ENCODE results near the gene ST8SIA2.

Gene ST8SIA2

DNA sequence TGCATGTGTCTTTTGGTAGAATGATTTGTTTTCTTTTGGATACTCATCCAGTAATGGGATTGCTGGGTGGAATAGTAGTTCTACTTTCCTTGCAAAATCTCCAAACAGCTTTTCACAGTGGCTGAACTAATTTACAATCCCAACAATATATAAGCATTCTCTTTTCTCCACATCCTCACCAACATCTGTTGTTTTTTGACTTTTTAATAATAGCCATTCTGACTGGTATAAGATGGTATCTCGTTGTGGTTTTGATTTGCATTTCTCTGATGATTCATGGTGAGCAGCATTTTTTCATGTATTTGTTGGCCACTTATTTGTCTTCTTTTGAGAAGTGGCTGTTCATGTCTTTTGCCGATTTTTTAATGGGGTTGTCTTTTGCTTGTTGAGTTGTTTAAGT, 55.8 kb downstream of the ST8SIA2 start:
- Histone ChIP-seq H3K4me1 (ENCODE audit: control insufficient read depth, insufficient read depth, low read length) (no peaks in the 10 kb centered on the region), H3K4me3 (ENCODE audit: low read depth, low read length) (no peak overlapping the region), H3K36me3 (ENCODE audit: control insufficient read depth in 2 of 2, insufficient read depth in 1 of 2, low read length in 2 of 2) (no peaks in the 10 kb centered on the region), H3K9me3 (ENCODE audit: control insufficient read depth, insufficient read depth, low read depth, low read length) (no peaks in the 10 kb centered on the region), H3K27ac (ENCODE audit: extremely low read depth, low read depth, low read length) (no peak overlapping the region)
- ChIA-PET CTCF (no interaction called here), POLR2A (no interaction called here)
- no peak for TF ChIP-seq ZNF548 (tag by site-specific recombination; IDR thresholded peaks at IDR 0.05)
- TF ChIP-seq, protein P1, sequence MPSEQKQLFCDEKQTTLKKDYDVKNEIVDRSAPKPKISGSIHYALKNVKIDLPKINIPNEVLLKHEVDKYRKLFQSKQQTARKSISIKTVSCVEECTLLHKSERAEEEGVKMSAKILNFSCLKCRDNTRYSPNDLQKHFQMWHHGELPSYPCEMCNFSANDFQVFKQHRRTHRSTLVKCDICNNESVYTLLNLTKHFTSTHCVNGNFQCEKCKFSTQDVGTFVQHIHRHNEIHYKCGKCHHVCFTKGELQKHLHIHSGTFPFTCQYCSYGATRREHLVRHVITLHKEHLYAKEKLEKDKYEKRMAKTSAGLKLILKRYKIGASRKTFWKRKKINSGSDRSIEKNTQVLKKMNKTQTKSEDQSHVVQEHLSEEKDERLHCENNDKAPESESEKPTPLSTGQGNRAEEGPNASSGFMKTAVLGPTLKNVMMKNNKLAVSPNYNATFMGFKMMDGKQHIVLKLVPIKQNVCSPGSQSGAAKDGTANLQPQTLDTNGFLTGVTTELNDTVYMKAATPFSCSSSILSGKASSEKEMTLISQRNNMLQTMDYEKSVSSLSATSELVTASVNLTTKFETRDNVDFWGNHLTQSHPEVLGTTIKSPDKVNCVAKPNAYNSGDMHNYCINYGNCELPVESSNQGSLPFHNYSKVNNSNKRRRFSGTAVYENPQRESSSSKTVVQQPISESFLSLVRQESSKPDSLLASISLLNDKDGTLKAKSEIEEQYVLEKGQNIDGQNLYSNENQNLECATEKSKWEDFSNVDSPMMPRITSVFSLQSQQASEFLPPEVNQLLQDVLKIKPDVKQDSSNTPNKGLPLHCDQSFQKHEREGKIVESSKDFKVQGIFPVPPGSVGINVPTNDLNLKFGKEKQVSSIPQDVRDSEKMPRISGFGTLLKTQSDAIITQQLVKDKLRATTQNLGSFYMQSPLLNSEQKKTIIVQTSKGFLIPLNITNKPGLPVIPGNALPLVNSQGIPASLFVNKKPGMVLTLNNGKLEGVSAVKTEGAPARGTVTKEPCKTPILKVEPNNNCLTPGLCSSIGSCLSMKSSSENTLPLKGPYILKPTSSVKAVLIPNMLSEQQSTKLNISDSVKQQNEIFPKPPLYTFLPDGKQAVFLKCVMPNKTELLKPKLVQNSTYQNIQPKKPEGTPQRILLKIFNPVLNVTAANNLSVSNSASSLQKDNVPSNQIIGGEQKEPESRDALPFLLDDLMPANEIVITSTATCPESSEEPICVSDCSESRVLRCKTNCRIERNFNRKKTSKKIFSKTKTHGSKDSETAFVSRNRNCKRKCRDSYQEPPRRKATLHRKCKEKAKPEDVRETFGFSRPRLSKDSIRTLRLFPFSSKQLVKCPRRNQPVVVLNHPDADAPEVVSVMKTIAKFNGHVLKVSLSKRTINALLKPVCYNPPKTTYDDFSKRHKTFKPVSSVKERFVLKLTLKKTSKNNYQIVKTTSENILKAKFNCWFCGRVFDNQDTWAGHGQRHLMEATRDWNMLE (tag by site-specific recombination; conservative IDR thresholded peaks at IDR 0.05; ENCODE audit: low read depth) = no peak
- no peak for TF ChIP-seq ZNF354C (tag by site-specific recombination; IDR thresholded peaks at IDR 0.05; ENCODE audit: borderline replicate concordance, low read depth)
- TF ChIP-seq, protein P2, sequence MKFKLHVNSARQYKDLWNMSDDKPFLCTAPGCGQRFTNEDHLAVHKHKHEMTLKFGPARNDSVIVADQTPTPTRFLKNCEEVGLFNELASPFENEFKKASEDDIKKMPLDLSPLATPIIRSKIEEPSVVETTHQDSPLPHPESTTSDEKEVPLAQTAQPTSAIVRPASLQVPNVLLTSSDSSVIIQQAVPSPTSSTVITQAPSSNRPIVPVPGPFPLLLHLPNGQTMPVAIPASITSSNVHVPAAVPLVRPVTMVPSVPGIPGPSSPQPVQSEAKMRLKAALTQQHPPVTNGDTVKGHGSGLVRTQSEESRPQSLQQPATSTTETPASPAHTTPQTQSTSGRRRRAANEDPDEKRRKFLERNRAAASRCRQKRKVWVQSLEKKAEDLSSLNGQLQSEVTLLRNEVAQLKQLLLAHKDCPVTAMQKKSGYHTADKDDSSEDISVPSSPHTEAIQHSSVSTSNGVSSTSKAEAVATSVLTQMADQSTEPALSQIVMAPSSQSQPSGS (tag by site-specific recombination; IDR thresholded peaks at IDR 0.05; ENCODE audit: low read depth) = no peak
- TF ChIP-seq, protein P3, sequence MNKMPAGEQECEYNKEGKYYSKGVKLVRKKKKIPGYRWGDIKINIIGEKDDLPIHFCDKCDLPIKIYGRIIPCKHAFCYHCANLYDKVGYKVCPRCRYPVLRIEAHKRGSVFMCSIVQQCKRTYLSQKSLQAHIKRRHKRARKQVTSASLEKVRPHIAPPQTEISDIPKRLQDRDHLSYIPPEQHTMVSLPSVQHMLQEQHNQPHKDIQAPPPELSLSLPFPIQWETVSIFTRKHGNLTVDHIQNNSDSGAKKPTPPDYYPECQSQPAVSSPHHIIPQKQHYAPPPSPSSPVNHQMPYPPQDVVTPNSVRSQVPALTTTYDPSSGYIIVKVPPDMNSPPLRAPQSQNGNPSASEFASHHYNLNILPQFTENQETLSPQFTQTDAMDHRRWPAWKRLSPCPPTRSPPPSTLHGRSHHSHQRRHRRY (tag by site-specific recombination; IDR thresholded peaks at IDR 0.05) = no peak

DNA sequence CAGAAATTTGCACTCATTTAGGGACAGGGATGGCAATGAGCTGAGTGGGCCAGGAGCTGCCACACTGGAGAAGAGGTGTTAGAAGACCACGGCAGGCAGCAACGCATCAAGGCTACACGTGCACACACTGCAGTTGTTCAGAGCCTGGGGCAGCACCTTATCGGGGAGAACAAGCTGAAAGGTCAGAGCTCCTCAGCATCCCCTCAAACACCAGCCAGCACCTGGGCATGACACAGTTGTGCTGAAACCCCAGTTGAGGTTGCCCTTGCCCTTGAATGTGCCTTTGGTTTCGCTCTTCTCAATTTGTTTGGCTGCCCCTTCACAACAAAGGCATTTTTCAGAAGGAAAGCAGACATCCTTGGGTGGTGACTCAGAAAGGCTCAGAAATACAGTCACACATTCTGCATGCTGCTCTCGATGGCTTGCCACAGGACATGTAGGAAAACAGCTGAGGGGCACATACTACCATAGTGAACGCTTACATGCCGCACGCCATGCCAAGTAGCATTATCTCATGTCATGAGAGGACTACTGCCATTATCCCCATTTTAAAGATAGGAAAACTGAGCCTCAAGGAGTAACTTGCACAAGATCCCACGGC, 57.6 kb downstream of the ST8SIA2 start:
- TF ChIP-seq ZNF221 (tag by site-specific recombination; IDR thresholded peaks at IDR 0.05; ENCODE audit: borderline replicate concordance) (no peak), ZEB2 (tag by site-specific recombination; IDR thresholded peaks at IDR 0.05) (no peak), ZNF48 (tag by site-specific recombination; IDR thresholded peaks at IDR 0.05) (no peak), ZNF610 (tag by site-specific recombination; IDR thresholded peaks at IDR 0.05; ENCODE audit: borderline replicate concordance) (no peak), ZBTB17 (tag by site-specific recombination; IDR thresholded peaks at IDR 0.05) (no peak), ZNF404 (tag by site-specific recombination; IDR thresholded peaks at IDR 0.05) (no peak), MZF1 (tag by site-specific recombination; IDR thresholded peaks at IDR 0.05; ENCODE audit: borderline replicate concordance) (no peak), FEZF1 (tag by site-specific recombination; IDR thresholded peaks at IDR 0.05) (no peak), ZNF138 (tag by site-specific recombination; IDR thresholded peaks at IDR 0.05; ENCODE audit: borderline replicate concordance) (no peak), OVOL3 (tag by site-specific recombination; IDR thresholded peaks at IDR 0.05) (no peak), ZNF624 (tag by site-specific recombination; IDR thresholded peaks at IDR 0.05) (no peak)
- TF ChIP-seq, protein P4, sequence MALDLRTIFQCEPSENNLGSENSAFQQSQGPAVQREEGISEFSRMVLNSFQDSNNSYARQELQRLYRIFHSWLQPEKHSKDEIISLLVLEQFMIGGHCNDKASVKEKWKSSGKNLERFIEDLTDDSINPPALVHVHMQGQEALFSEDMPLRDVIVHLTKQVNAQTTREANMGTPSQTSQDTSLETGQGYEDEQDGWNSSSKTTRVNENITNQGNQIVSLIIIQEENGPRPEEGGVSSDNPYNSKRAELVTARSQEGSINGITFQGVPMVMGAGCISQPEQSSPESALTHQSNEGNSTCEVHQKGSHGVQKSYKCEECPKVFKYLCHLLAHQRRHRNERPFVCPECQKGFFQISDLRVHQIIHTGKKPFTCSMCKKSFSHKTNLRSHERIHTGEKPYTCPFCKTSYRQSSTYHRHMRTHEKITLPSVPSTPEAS (tag by site-specific recombination; IDR thresholded peaks at IDR 0.05) = no peak
- TF ChIP-seq, protein P5, sequence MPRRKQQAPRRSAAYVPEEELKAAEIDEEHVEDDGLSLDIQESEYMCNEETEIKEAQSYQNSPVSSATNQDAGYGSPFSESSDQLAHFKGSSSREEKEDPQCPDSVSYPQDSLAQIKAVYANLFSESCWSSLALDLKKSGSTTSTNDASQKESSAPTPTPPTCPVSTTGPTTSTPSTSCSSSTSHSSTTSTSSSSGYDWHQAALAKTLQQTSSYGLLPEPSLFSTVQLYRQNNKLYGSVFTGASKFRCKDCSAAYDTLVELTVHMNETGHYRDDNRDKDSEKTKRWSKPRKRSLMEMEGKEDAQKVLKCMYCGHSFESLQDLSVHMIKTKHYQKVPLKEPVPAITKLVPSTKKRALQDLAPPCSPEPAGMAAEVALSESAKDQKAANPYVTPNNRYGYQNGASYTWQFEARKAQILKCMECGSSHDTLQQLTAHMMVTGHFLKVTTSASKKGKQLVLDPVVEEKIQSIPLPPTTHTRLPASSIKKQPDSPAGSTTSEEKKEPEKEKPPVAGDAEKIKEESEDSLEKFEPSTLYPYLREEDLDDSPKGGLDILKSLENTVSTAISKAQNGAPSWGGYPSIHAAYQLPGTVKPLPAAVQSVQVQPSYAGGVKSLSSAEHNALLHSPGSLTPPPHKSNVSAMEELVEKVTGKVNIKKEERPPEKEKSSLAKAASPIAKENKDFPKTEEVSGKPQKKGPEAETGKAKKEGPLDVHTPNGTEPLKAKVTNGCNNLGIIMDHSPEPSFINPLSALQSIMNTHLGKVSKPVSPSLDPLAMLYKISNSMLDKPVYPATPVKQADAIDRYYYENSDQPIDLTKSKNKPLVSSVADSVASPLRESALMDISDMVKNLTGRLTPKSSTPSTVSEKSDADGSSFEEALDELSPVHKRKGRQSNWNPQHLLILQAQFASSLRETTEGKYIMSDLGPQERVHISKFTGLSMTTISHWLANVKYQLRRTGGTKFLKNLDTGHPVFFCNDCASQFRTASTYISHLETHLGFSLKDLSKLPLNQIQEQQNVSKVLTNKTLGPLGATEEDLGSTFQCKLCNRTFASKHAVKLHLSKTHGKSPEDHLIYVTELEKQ (tag by site-specific recombination; IDR thresholded peaks at IDR 0.05; ENCODE audit: borderline replicate concordance) = no peak

More for the DNA sequence above, 57.6 kb downstream of the ST8SIA2 start:
- Histone ChIP-seq H3K36me3 (ENCODE audit: control insufficient read depth in 2 of 2, insufficient read depth in 1 of 2, low read length in 2 of 2) (no peaks in the 10 kb centered on the region), H3K9me3 (ENCODE audit: control insufficient read depth, insufficient read depth, low read depth, low read length) (no peaks in the 10 kb centered on the region), H3K27ac (ENCODE audit: extremely low read depth, low read depth, low read length) (no peak overlapping the region), H3K4me3 (ENCODE audit: low read depth, low read length) (no peak overlapping the region), H3K4me1 (ENCODE audit: control insufficient read depth, insufficient read depth, low read length) (no peaks in the 10 kb centered on the region)
- CTCF ChIA-PET = no interaction called here
- POLR2A ChIA-PET = no interaction called here
